CD14-positive monocyte (primary cell): ENCODE measurements around the gene TMEM86A. TPM values are rescaled to one million over a fixed set of nuclear protein-coding genes. Genes with fewer than 3 reads are reported as not detected.

ENCODE experiments used
- DNase-seq, 3 donors: peaks; one replicate each; pipeline ENCODE4 v3.0.0-alpha.2; 2011 to 2022
- H2AFZ ChIP-seq: 2 replicates; pipeline ENCODE4 v1.6.0; 2012; ENCODE audit warnings: mild to moderate bottlenecking, low read depth, low read length, inconsistent platforms; ENCODE audit not compliant: insufficient read depth, poor library complexity, severe bottlenecking
- H3K27ac ChIP-seq, 2 donors: 1 replicate in 1 of 2; 2 replicates in 1 of 2; pipeline ENCODE4 v1.5.1; 2012 to 2013; ENCODE audit warnings: low read length in 2 of 2, control low read depth in 1 of 2, inconsistent platforms in 1 of 2, low read depth in 1 of 2, mild to moderate bottlenecking in 1 of 2
- H3K27me3 ChIP-seq, 2 donors: one replicate each; pipeline versions ENCODE4 v1.6.0 to v1.6.1; 2011 to 2013; ENCODE audit warnings: low read length in 2 of 2; ENCODE audit not compliant: control insufficient read depth in 2 of 2, insufficient read depth in 2 of 2
- H3K36me3 ChIP-seq, 2 donors: replicated peaks in 1 of 2; 1 replicate in 1 of 2; 2 replicates in 1 of 2; pipeline versions ENCODE4 v1.5.1 to v1.6.1; 2012 to 2013; ENCODE audit warnings: low read length in 2 of 2, control low read depth in 1 of 2, inconsistent platforms in 1 of 2, mild to moderate bottlenecking in 1 of 2; ENCODE audit not compliant: insufficient read depth in 2 of 2, control insufficient read depth in 1 of 2
- H3K4me1 ChIP-seq, 2 donors: 1 replicate in 1 of 2; 2 replicates in 1 of 2; pipeline versions ENCODE4 v1.5.1 to v1.6.1; 2012 to 2013; ENCODE audit warnings: low read length in 2 of 2, control low read depth in 1 of 2, inconsistent platforms in 1 of 2, mild to moderate bottlenecking in 1 of 2, moderate library complexity in 1 of 2; ENCODE audit not compliant: insufficient read depth in 2 of 2, control insufficient read depth in 1 of 2
- H3K4me2 ChIP-seq: replicated peaks from 2 replicates; pipeline ENCODE3; 2012; ENCODE audit warnings: low read length, moderate library complexity, mild to moderate bottlenecking; ENCODE audit not compliant: poor library complexity, severe bottlenecking; ENCODE audit errors: extremely low read depth
- H3K4me3 ChIP-seq, 3 experiments: fragments of 200-600 bp in 1 of 3; sonication (generic) in 1 of 3; replicated peaks in 1 of 3; 1 replicate in 2 of 3; 2 replicates in 1 of 3; pipeline ENCODE4 v1.5.1; 2011 to 2013; ENCODE audit warnings: low read length in 3 of 3, mild to moderate bottlenecking in 3 of 3, control low read depth in 2 of 3, low read depth in 2 of 3, inconsistent platforms in 1 of 3, moderate library complexity in 1 of 3
- H3K79me2 ChIP-seq: 2 replicates; pipeline ENCODE4 v1.6.0; 2012; ENCODE audit warnings: mild to moderate bottlenecking, control low read depth, inconsistent platforms, low read length, moderate library complexity; ENCODE audit not compliant: insufficient read depth
- H3K9ac ChIP-seq: 2 replicates; pipeline ENCODE4 v1.6.0; 2017; ENCODE audit warnings: low read length, mild to moderate bottlenecking; ENCODE audit not compliant: insufficient read depth, poor library complexity, severe bottlenecking
- H3K9me3 ChIP-seq, 2 donors: replicated peaks in 1 of 2; 1 replicate in 1 of 2; 2 replicates in 1 of 2; pipeline versions ENCODE4 v1.5.1 to v1.6.1; 2012 to 2013; ENCODE audit warnings: low read length in 2 of 2, control low read depth in 1 of 2; ENCODE audit not compliant: control insufficient read depth in 1 of 2, insufficient read depth in 1 of 2
- H4K20me1 ChIP-seq: 2 replicates; pipeline ENCODE4 v1.6.0; 2012; ENCODE audit warnings: mild to moderate bottlenecking, low read length, control low read depth, moderate library complexity; ENCODE audit not compliant: insufficient read depth
- H3K27ac Mint-ChIP-seq, 7 donors: one replicate each; pipeline ENCODE4 v1.8.0; 2020; ENCODE audit warnings: mild to moderate bottlenecking in 7 of 7, mixed read lengths in 7 of 7, moderate library complexity in 6 of 7, inconsistent platforms in 2 of 7
- H3K27me3 Mint-ChIP-seq, 3 donors: one replicate each; pipeline ENCODE4 v1.8.0; 2021 to 2022; ENCODE audit warnings: low read depth in 3 of 3, mild to moderate bottlenecking in 3 of 3, mixed read lengths in 3 of 3, moderate library complexity in 3 of 3, inconsistent platforms in 1 of 3
- H3K36me3 Mint-ChIP-seq, 2 donors: one replicate each; pipeline ENCODE4 v1.8.0; 2020; ENCODE audit warnings: mixed read lengths in 2 of 2, inconsistent platforms in 1 of 2, mild to moderate bottlenecking in 1 of 2
- H3K4me1 Mint-ChIP-seq: one replicate; pipeline ENCODE4 v1.8.0; 2020; ENCODE audit warnings: mild to moderate bottlenecking, mixed read lengths
- H3K4me3 Mint-ChIP-seq, 2 donors: one replicate each; pipeline ENCODE4 v1.8.0; 2020; ENCODE audit warnings: mild to moderate bottlenecking in 2 of 2, mixed read lengths in 2 of 2, moderate library complexity in 1 of 2
- H3K9me3 Mint-ChIP-seq, 7 donors: one replicate each; pipeline ENCODE4 v1.8.0; 2020 to 2022; ENCODE audit warnings: mixed read lengths in 7 of 7, mild to moderate bottlenecking in 6 of 7, moderate library complexity in 6 of 7, inconsistent platforms in 2 of 7
- WGBS: methylation state at CpG from one replicate; pipeline ENCODE4 v1.1.5; 2013; ENCODE audit warnings: missing lambda C conversion rate; ENCODE audit not compliant: insufficient coverage; 5-methylcytosine and 5-hydroxymethylcytosine counted together
- intact Hi-C, 2 donors: fragments of 100-400 bp; cut with micrococcal nuclease; formaldehyde crosslinking; loops; one replicate each; pipeline versions ENCODE4 v1.15.0 to v1.15.1; 2023
- polyA plus RNA-seq, 3 donors: library from polyadenylated mRNA; depleted of rRNA in 1 of 3; unstranded in 2 of 3; stranded (reverse) in 1 of 3; fragments of 300-500 nt in 2 of 3; fragments of >200 nt in 1 of 3; fragmentation: Illumina TruSeq in 2 of 3; gene quantifications; 1 replicate in 2 of 3; 2 replicates in 1 of 3; pipeline ENCODE4 v1.2.3, GENCODE V29; 2012 to 2021
- TF ChIP-seq, protein P1 (sequence below): fragments of 200-600 bp; IDR thresholded peaks from one replicate; pipeline ENCODE4 v1.8.0; 2022; ENCODE audit warnings: antibody characterized with exemption, mild to moderate bottlenecking

Gene TMEM86A
- polyA plus RNA-seq, 3 donors = 1.3 to 4.3 (median 3.5) TPM

DNA sequence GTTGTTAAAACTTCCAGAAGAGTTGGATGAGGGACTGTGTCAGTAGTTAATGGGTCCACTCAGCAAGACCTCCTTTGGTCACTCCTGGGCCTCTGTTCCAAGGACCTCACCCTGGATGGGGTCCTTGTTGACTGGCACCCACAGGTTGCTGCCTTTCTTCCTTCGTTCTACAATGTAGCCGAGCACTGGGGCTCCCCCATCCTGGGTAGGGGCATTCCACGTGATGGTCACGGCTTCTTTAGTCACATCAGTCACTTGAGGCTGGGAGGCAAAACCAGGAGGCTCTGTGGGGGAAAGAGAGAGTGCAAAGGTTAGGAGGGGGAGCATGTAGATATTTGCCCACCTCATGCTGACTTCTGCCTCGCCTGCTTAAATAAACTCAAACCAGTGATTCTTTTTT lies 12.0 kb downstream of the TMEM86A start:
- peaks cover 0 to 5% (median 0%) of the 10 kb centered on the region in 7 donors for H3K9me3 Mint-ChIP-seq
- TF ChIP-seq, protein P1, sequence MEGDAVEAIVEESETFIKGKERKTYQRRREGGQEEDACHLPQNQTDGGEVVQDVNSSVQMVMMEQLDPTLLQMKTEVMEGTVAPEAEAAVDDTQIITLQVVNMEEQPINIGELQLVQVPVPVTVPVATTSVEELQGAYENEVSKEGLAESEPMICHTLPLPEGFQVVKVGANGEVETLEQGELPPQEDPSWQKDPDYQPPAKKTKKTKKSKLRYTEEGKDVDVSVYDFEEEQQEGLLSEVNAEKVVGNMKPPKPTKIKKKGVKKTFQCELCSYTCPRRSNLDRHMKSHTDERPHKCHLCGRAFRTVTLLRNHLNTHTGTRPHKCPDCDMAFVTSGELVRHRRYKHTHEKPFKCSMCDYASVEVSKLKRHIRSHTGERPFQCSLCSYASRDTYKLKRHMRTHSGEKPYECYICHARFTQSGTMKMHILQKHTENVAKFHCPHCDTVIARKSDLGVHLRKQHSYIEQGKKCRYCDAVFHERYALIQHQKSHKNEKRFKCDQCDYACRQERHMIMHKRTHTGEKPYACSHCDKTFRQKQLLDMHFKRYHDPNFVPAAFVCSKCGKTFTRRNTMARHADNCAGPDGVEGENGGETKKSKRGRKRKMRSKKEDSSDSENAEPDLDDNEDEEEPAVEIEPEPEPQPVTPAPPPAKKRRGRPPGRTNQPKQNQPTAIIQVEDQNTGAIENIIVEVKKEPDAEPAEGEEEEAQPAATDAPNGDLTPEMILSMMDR = no peak
- Histone ChIP-seq H3K4me2 (no peak overlapping the region), H3K4me1 (peaks cover 11 to 13% of the 10 kb centered on the region in 2 donors), H3K27ac (no peak overlapping the region), H3K9ac (no peak overlapping the region), H3K9me3 (no peaks in the 10 kb centered on the region), H3K79me2 (no peaks in the 10 kb centered on the region), H2AFZ (no peak overlapping the region), H3K36me3 (no peaks in the 10 kb centered on the region), H4K20me1 (no peaks in the 10 kb centered on the region), H3K27me3 (peaks cover 14 to 16% of the 10 kb centered on the region in 2 donors), H3K4me3 (no peak overlapping the region)
- peak overlapping the region in 1 of 7 donors; percentile 79 for H3K27ac Mint-ChIP-seq
- 93% methylated on average over 5 of the region's 5 CpGs for WGBS
- DNase-seq = no peak
- H3K4me3 Mint-ChIP-seq = no peak overlapping the region
- peaks cover 23 to 26% (median 26%) of the 10 kb centered on the region in 3 donors for H3K27me3 Mint-ChIP-seq
- intact Hi-C loops = no loop called here
- peaks cover 19% of the 10 kb centered on the region for H3K4me1 Mint-ChIP-seq
- H3K36me3 Mint-ChIP-seq = no peaks in the 10 kb centered on the region

DNA sequence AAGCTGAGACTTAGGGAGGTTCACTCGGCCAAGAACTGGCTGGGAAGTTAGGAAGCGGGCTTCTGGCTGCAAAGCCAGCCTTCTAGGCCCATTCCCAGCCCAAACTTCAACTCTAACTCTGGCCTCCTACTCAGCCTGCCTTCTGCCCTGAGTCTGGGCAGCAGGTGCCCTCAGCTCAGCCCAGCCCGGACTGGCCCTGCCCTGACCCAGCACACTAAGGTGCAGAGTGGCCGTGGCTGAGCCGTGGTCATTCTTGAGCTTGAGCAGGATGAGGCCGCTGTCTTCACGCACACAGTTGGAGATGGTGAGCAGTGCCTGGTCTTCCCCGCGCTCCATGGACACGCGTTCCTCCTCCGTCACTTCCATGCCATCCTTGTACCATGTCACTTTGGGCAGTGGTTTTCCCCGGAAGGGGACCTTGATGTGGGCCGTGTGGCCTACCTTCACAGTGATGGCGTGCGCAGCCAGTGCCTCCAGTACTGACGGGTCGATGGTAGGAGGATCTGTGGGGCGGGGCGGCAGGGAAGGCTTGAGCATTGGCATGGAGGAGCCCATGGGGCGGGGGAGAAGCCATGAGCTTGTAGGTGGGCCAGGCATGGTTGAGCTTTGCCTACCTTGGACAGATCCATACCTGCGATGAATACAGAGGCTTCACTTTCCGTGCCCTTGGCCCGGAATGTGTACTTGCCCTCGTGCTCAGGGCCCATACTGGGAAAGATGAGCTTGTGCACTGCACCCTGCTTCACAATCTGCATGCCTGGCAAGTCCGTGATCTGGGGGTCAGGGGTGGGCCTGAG lies 15.3 kb downstream of the TMEM86A start:
- WGBS = 91% methylated on average over 24 of the region's 26 CpGs
- TF ChIP-seq, protein P1 = no peak
- Histone ChIP-seq H3K4me2 (no peak overlapping the region), H3K4me1 (no peaks in the 10 kb centered on the region), H3K9ac (no peak overlapping the region), H3K9me3 (no peaks in the 10 kb centered on the region), H3K27me3 (no peaks in the 10 kb centered on the region), H4K20me1 (no peaks in the 10 kb centered on the region), H3K4me3 (no peak overlapping the region), H3K27ac (no peak overlapping the region), H2AFZ (no peak overlapping the region), H3K79me2 (no peaks in the 10 kb centered on the region), H3K36me3 (no peaks in the 10 kb centered on the region)
- DNase-seq = no peak
- Mint-ChIP-seq H3K4me1 (no peaks in the 10 kb centered on the region), H3K4me3 (no peak overlapping the region), H3K9me3 (no peaks in the 10 kb centered on the region), H3K27me3 (peaks cover 5 to 9% (median 9%) of the 10 kb centered on the region in 3 donors), H3K27ac (peak overlapping the region in 1 of 7 donors; percentile 15), H3K36me3 (no peaks in the 10 kb centered on the region)
- intact Hi-C loops = no loop called here
